ENCODE results near the gene PXDN.

DNA sequence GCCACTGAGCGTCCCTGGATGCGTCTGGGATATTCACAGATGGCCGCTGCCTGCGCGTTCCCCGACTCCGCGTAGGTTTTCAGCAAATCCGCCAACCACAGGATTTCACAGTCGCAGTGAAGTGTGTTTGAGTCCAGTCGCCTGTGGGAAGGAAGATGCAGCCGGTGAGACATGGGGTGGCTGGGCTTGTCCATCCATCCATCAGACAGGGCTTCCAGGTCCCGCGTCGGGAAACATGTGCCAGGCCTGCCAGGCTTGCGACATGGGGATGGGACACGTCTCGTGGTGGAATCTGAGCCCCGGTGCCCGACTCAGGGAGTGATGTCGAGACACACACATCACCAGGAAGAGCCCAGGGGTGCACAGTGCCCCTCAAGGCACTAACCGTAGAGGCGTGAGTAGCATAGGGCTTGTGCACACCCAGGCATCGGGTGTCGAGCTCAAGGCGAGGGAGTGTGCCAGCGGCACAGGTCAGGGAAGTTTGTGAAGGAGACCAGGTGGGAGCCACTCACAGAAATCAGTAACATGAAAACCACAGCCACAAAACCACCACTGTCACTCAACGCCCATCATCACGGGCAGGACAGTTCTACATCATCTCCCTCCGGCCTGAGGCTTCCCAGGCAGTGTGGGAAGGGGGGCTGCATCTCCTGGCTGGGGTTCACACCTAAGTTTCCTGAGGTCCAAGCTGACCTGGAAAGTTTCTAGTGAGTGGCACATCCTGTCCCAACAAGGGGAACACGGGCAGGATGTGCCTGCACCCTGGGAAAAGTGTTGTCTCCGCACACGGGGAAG, 63.9 kb downstream of the PXDN start:
- TF ChIP-seq, protein P1, sequence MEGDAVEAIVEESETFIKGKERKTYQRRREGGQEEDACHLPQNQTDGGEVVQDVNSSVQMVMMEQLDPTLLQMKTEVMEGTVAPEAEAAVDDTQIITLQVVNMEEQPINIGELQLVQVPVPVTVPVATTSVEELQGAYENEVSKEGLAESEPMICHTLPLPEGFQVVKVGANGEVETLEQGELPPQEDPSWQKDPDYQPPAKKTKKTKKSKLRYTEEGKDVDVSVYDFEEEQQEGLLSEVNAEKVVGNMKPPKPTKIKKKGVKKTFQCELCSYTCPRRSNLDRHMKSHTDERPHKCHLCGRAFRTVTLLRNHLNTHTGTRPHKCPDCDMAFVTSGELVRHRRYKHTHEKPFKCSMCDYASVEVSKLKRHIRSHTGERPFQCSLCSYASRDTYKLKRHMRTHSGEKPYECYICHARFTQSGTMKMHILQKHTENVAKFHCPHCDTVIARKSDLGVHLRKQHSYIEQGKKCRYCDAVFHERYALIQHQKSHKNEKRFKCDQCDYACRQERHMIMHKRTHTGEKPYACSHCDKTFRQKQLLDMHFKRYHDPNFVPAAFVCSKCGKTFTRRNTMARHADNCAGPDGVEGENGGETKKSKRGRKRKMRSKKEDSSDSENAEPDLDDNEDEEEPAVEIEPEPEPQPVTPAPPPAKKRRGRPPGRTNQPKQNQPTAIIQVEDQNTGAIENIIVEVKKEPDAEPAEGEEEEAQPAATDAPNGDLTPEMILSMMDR (IDR thresholded peaks at IDR 0.05; ENCODE audit: low read depth, low read length, poor library complexity, severe bottlenecking): no peak
- TF ChIP-seq EZH2phosphoT487 (IDR thresholded peaks at IDR 0.05; ENCODE audit: borderline replicate concordance, low read length): no peak

Data from DOHH2 (cell line).